ENCODE measurements around the gene M1AP.

The M1AP gene

DNA sequence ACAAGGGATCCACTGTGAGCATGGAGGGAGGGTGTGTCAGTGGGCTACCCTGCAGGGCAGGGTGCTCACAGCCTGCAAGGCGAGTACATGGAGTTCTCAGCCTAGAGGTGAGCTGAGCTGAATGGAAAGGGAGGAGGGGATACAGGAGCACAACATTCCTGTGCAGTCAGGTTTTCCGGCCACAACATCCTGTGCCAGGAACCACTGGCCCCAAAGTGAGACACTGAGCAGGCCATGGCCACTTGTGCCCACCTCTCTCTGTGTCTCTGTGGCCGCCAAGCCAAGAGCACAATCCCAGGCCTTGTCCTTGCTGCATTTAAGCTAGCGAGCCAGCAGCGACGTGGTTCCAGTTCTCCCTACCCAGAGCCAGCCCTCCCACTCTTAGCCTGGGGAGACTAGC lies 87.5 kb downstream of the M1AP start:
- no peak for FAIRE-seq
- TF ChIP-seq POLR2A (IDR thresholded peaks at IDR 0.05; ENCODE audit: low read depth, low read length) (peak; percentile 12; the same call in 1 of the 2 replicates), POLR2AphosphoS5 (IDR thresholded peaks at IDR 0.05; ENCODE audit: low read depth, low read length) (no peak)
- no peak for DNase-seq (ENCODE audit: insufficient read length)

DNA sequence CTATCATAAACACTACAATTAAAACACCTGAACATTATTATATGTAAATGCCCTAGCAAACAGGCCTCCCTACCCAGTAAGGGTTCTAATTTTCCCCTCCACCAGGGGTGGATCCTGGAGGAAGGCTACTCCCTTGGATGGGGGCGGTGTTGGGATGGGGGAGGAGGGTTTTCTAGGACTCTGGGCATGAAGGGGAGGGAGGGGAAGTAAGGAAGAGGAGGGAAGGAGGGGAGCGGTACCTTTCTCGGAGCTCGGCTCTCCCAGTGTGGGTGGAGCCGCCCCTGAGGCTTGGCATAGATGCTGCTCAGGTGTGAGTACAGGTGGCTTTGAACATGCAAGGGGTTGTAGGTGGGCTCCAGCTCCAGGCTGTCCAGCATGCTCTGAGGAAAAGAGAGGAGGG lies 88.2 kb downstream of the M1AP start:
- TF ChIP-seq TAF1 (IDR thresholded peaks at IDR 0.05; ENCODE audit: borderline replicate concordance, low read depth, low read length) (no peak), POLR2AphosphoS5 (IDR thresholded peaks at IDR 0.05; ENCODE audit: low read depth, low read length) (no peak), POLR2A (IDR thresholded peaks at IDR 0.05; ENCODE audit: low read depth, low read length) (no peak)
- FAIRE-seq (no peak), DNase-seq (ENCODE audit: insufficient read length) (no peak)

DNA sequence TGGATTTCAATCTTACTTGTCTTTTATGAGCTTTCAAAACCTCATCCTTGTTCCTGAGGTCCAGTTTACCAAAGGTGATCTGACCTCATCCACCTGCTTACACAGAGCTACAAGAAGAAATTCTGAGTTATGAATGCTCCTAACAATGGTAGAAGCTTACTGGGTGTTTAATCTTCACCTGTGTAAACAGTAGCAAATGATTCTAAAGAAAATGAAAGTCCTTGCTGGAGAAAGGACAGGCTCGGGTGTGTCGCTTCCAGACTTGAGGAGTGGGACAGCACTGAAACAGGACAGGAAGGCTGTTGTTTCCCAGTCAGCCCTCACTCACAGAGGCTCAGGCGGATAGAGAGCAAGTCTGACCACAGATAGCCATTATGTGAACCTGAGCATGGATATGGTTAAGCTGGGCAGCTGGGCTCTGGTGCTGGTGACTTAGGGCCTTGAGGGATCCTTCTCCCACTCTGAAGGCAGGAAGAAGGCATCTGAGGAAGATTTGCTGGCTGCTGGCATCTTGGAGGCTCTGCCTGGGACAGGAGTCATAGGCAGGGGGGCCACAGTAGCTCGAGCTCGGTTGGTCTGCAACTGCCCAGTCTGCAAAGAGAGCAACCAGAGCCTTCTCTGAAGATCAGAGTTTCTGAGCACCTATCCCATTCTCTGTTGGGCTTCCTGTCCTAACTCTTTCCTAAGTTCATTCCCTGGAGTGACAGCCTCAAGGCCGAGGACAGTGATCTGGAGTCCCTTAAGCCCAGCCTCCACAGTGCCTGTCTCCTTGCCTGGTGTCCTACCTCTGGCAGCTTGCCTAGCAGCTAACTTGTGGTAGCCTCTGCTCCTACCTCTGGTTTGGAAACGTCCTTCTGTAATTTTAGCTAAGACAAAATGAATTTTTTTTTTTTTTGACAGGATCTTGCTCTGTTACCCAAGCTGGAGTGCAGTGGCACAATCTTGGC lies 89.6 kb downstream of the M1AP start:
- FAIRE-seq (no peak), DNase-seq (ENCODE audit: insufficient read length) (no peak)
- TF ChIP-seq POLR2AphosphoS5 (IDR thresholded peaks at IDR 0.05; ENCODE audit: low read depth, low read length) (peak; percentile 15; the same call in 1 of the 2 replicates), POLR2A (IDR thresholded peaks at IDR 0.05; ENCODE audit: low read depth, low read length) (0 out of 2 replicates have a peak, but pooled peaks have one; percentile 21), TAF1 (IDR thresholded peaks at IDR 0.05; ENCODE audit: borderline replicate concordance, low read depth, low read length) (no peak)

DNA sequence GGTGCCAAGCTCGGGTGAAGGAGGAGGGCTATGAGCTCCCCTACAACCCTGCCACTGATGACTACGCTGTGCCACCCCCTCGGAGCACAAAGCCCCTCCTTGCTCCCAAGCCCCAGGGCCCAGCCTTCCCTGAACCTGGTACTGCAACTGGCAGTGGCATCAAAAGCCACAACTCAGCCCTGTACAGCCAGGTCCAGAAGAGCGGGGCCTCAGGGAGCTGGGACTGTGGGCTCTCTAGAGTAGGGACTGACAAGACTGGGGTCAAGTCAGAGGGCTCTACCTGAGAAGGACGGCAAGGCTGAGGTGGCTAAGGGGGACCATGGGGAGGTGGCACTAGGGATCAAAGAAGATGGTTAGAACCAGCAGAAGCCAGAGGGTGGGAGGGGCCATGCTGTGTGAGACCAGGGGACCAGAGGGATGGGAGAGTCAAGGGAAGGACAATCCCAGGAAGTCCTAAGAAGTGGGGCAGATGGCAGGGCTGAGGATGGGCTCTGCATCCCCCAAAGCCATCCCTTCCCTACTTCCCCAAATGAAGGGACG lies 91.2 kb downstream of the M1AP start:
- no peak for DNase-seq (ENCODE audit: insufficient read length)
- TF ChIP-seq POLR2AphosphoS5 (IDR thresholded peaks at IDR 0.05; ENCODE audit: low read depth, low read length) (no peak; the same call in 1 of the 2 replicates), POLR2A (IDR thresholded peaks at IDR 0.05; ENCODE audit: low read depth, low read length) (peak; percentile 41; the same call in 1 of the 2 replicates), TAF1 (IDR thresholded peaks at IDR 0.05; ENCODE audit: borderline replicate concordance, low read depth, low read length) (no peak)
- FAIRE-seq: no peak

DNA sequence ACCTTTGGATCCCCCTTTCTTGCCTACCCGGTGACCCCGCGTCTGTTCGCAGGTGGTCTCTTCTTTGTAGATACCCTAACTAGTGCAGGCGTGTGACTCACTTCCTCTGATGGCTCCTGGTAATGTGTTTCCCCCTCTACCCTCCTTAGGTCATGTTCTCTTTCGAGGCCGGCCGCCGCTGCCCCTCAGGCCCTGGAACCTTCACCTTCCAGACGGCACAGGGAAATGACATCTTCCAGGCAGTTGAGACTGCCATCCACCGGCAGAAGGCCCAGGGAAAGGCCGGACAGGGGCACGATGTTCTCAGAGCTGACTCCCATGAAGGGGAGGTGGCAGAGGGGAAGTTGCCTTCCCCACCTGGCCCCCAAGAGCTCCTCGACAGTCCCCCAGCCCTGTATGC lies 92.0 kb downstream of the M1AP start:
- FAIRE-seq (no peak), DNase-seq (ENCODE audit: insufficient read length) (no peak)
- TF ChIP-seq TAF1 (IDR thresholded peaks at IDR 0.05; ENCODE audit: borderline replicate concordance, low read depth, low read length) (no peak), POLR2AphosphoS5 (IDR thresholded peaks at IDR 0.05; ENCODE audit: low read depth, low read length) (no peak; the same call in 1 of the 2 replicates), POLR2A (IDR thresholded peaks at IDR 0.05; ENCODE audit: low read depth, low read length) (no peak)

DNA sequence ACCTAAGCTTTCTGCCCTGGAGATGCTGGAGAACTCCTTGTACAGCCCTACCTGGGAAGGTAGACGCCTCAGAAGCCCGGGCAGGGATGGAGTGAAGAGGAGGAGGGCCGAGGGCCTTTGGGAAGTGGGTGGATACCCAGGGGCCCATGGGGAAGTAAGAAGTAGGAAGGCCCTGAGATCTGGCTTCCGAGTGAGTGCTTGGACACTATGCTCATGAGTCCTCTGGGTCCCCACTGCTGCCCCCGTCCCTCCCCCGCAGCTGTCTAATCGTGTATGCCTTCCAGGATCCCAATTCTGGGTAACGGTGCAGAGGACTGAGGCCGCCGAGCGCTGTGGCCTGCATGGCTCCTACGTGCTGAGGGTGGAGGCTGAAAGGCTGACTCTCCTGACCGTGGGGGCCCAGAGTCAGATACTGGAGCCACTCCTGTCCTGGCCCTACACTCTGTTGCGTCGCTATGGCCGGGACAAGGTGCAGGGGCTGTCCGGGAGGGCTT lies 92.5 kb downstream of the M1AP start:
- FAIRE-seq (no peak), DNase-seq (ENCODE audit: insufficient read length) (no peak)
- TF ChIP-seq POLR2A (IDR thresholded peaks at IDR 0.05; ENCODE audit: low read depth, low read length): no peak
- TF ChIP-seq POLR2AphosphoS5 (IDR thresholded peaks at IDR 0.05; ENCODE audit: low read depth, low read length): no peak
- TF ChIP-seq TAF1 (IDR thresholded peaks at IDR 0.05; ENCODE audit: borderline replicate concordance, low read depth, low read length): no peak

DNA sequence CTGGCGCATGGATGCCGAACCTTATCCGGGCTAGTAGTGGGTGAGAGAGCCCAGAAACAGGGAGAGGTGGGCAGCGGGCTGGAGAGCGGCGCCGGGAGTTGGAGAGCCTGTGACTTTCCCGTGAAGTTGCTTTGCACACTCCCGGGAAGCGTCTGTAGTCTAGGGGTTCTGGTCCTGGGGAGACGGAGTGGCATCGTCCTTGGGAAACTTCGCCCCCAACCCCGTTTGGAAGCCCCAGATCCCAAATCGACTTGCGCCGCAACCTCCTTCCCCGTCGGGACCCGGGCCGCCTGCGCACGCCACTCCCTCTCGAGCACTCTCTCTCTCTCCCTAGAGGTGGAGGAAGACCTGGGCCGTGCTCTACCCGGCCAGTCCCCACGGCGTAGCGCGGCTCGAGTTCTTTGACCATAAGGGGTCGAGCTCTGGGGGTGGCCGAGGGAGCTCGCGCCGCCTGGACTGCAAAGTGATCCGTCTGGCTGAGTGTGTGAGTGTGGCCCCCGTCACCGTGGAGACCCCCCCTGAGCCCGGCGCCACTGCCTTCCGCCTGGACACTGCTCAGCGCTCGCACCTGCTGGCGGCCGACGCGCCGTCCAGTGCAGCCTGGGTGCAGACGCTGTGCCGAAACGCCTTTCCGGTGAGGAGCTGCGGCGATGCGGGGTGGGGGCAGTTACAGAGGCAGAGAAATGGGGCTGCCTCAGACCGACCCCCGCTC lies 93.2 kb downstream of the M1AP start:
- no peak for TF ChIP-seq TAF1 (IDR thresholded peaks at IDR 0.05; ENCODE audit: borderline replicate concordance, low read depth, low read length)
- no peak for TF ChIP-seq POLR2AphosphoS5 (IDR thresholded peaks at IDR 0.05; ENCODE audit: low read depth, low read length)
- TF ChIP-seq POLR2A (IDR thresholded peaks at IDR 0.05; ENCODE audit: low read depth, low read length): no peak; the same call in 1 of the 2 replicates
- FAIRE-seq: peak; percentile 71
- DNase-seq (ENCODE audit: insufficient read length): no peak

DNA sequence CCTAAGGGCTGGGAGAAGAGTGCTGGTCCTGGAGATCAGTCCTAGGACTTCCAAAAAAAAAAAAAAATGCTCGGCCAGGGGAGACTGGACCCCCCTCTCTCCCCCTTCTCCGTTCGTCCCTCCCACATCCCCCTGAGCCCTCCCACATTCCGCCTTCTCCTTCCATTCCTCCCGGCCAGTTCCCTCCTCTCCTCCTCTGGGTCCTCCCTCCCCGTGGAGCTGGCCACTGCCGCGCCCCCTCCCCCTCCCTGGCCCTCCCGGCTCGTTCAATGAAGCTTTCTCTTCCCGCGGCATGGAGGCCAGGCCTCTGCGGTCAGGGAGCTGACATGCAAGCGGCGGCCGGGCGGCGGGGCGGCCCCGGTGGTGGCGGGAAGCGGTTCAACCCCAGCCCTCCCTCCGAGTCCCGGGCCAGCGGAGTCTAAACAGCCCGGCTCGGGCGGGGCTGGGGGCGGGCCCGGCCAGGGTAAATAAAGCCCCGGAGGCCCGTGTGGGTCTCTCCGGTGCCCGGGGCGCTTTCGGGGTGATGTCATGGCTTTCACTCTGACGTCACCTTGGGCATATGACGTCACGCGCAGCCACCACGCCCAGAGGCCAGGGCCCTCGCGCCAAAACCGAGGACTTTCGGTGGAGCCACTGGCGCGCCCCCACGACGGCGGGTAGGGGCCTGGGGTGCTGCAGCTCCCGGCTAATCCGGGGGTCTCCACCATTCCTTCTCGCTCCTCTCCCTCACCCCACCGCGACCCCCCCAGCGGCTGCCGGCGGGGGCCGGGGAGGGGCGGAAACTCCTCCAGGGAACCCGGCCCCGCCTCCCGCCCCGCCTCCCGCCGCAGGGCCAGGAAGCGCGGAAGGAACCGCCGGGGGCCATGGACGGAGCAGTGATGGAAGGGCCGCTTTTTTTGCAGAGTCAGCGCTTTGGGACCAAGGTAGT lies 94.0 kb downstream of the M1AP start, which contains the start of the genes DOK1 and LOXL3:
Gene DOK1, plus strand, starts transcription at position 829 of the 928 bp plus-strand sequence. Its CDS starts 35 bp downstream, at position 864.
Gene LOXL3, minus strand, starts transcription at position 51 of the 928 bp plus-strand sequence. CDS start 1,308 bp downstream, outside the sequence.
- TF ChIP-seq POLR2AphosphoS5 (IDR thresholded peaks at IDR 0.05; ENCODE audit: low read depth, low read length) (no peak), POLR2A (IDR thresholded peaks at IDR 0.05; ENCODE audit: low read depth, low read length) (peak; percentile 35), TAF1 (IDR thresholded peaks at IDR 0.05; ENCODE audit: borderline replicate concordance, low read depth, low read length) (no peak)
- DNase-seq (ENCODE audit: insufficient read length) (peak; percentile 87), FAIRE-seq (peak; percentile 53)

DNA sequence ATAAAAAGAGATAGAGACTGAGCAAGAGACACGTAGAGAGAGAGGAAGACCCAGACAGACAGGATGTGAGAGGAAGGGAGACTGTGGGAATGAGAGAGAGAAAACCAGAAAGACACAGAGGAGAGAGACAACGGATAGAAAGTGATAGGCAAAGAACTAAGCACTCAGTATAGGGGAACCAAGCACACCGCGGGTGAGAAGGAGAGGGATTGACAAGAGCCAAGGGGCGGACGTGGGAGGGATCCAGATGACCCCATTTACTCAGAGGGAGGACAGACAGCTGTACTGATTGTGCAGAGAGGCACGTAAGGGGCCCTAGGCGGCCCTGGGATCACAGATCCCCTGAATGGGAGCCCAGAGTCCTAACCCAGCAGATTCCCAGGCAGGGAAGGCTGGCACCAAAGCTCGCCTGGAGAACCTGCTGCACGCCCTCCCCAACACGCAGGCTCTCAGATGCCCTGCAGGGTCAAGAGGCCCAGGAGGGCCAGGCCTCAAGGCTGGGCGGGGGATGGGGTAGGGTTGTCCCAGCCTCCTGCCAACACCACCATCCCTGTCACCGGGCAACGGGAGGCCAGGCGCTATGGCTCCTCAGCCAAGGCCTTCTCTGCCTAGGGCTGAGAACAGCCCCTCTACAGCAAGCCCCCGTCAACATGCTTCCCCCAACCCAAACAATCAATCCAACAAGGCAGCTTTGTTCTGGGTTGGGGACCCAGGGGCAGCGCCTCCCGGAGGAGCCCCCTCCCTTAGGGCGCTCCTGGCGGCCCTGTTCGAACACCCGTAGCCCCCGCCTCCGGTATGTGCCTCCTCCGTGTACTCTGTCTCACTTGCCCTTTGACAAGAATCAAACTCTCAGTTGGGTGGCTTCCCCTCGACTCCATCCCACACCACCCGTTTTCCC lies 95.0 kb downstream of the M1AP start:
- DNase-seq (ENCODE audit: insufficient read length): no peak
- peak; percentile 86 for FAIRE-seq
- TF ChIP-seq POLR2AphosphoS5 (IDR thresholded peaks at IDR 0.05; ENCODE audit: low read depth, low read length): 0 out of 2 replicates have a peak, but pooled peaks have one; percentile 14
- no peak for TF ChIP-seq TAF1 (IDR thresholded peaks at IDR 0.05; ENCODE audit: borderline replicate concordance, low read depth, low read length)

Data from GM12892 (cell line).